Measurements from ENCODE around the gene IQCB1. TPM values are rescaled to one million over a fixed set of nuclear protein-coding genes. Genes with fewer than 3 reads are reported as not detected.
"Not testable (repeated sequence)": the region's sequence is repeated elsewhere in the genome, so short reads cannot be mapped to it uniquely, and the experiment has no call there.

IQCB1 gene
- total RNA-seq, 1 donor from 2014 or later, result 89.6 TPM

DNA sequence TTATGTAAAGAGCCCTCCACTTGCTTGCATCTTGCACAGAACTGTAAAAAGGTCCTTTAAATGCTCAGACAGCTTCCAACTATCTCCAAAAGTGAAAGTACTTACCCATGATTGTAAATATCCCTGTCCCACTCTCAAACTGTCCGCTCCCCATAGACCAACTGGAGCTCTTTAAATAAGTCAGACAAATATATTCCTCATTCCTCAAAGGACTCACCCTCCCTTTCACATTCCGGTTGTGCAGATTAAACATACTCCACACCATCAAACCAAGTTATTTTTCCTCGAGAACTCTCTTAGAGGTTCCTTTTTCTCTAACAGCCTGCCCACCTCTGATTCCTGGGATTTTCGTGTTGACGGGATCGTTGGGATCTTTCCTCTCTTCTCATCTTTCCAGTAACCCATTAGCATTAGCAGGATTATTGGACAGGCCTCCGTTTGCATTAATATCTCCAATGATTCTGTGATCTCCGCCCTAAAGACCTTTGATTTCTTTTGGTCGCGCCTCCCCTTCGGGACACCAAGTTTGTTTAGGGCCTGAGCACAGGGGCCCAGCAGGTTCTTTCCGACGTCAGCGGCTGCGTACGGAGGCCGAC is 86.1 kb downstream of the IQCB1 start:
- Histone ChIP-seq H3K36me3 (no peaks in the 10 kb centered on the region), H3K4me2 (peak overlapping the region; percentile 72), H3K27ac (peak overlapping the region; percentile 91), H3K9ac (peak overlapping the region; percentile 95), H2AFZ (replicated peaks) (peak overlapping the region; percentile 86), H3K4me1 (peaks cover 10% of the 10 kb centered on the region), H3F3A (ENCODE audit: low read depth) (peaks cover 16% of the 10 kb centered on the region), H3K4me3 (peak overlapping the region; percentile 84), H3K27me3 (peaks cover 5% of the 10 kb centered on the region), H4K20me1 (ENCODE audit: low read depth) (peaks cover 38% of the 10 kb centered on the region), H3K9me3 (ENCODE audit: low read depth) (no peaks in the 10 kb centered on the region), H3K79me2 (ENCODE audit: low read depth) (peaks cover 59% of the 10 kb centered on the region)
- Mint-ChIP-seq H3K27me3 (ENCODE audit: insufficient read depth, low read depth) (no peaks in the 10 kb centered on the region), H3K9me3 (no peaks in the 10 kb centered on the region), H3K4me3 (no peak overlapping the region), H3K4me1 (peaks cover 8% of the 10 kb centered on the region), H3K36me3 (no peaks in the 10 kb centered on the region), H3K27ac (no peak overlapping the region)
- peak; percentile 78 for DNase-seq (ENCODE audit: low spot score)
- TF ChIP-seq EZH2 (IDR thresholded peaks at IDR 0.05) (no peak), EZH2phosphoT487 (IDR thresholded peaks at IDR 0.05) (no peak), CTCF (IDR thresholded peaks at IDR 0.05) (no peak)

- Mint-ChIP-seq H3K9me3 (no peaks in the 10 kb centered on the region), H3K4me1 (peaks cover 8% of the 10 kb centered on the region), H3K36me3 (peaks cover 4% of the 10 kb centered on the region), H3K4me3 (no peak overlapping the region), H3K27me3 (ENCODE audit: insufficient read depth, low read depth) (no peaks in the 10 kb centered on the region), H3K27ac (no peak overlapping the region)
- peaks cover 10% of the 10 kb centered on the region for H3K4me1 ChIP-seq
- H3F3A ChIP-seq (ENCODE audit: low read depth), result peaks cover 16% of the 10 kb centered on the region
- H2AFZ ChIP-seq (replicated peaks), result no peak overlapping the region
- no peak overlapping the region for H3K27ac ChIP-seq
- peak overlapping the region; percentile 95 for H3K9ac ChIP-seq
- no peaks in the 10 kb centered on the region for H3K36me3 ChIP-seq
- peaks cover 67% of the 10 kb centered on the region for H3K79me2 ChIP-seq (ENCODE audit: low read depth)
- TF ChIP-seq EZH2phosphoT487 (IDR thresholded peaks at IDR 0.05), result no peak
- no peak for TF ChIP-seq EZH2 (IDR thresholded peaks at IDR 0.05)
- no peak for TF ChIP-seq CTCF (IDR thresholded peaks at IDR 0.05)
- H3K4me2 ChIP-seq, result peak overlapping the region; percentile 72
- no peaks in the 10 kb centered on the region for H3K9me3 ChIP-seq (ENCODE audit: low read depth)
- no peaks in the 10 kb centered on the region for H3K27me3 ChIP-seq
- H4K20me1 ChIP-seq (ENCODE audit: low read depth), result peaks cover 38% of the 10 kb centered on the region
- peak overlapping the region; percentile 84 for H3K4me3 ChIP-seq
- DNase-seq (ENCODE audit: low spot score), result no peak
These were observed 86.9 kb downstream of the IQCB1 start for GRCh38 chr3:121747976-121748375.

DNA sequence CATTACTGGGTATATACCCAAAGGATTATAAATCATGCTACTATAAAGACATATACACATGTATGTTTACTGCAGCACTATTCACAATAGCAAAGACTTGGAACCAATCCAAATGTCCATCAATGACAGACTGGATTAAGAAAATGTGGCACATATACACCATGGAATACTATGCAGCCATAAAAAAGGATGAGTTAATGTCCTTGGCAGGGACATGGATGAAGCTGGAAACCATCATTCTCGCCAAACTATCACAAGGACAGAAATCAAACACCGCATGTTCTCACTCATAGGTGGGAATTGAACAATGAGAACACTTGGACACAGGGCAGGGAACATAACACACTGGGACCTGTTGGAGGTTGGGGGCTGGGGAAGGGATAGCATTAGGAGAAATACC is 91.8 kb downstream of the IQCB1 start:
- H3K4me1 ChIP-seq; H3K36me3 ChIP-seq; H3F3A ChIP-seq (ENCODE audit: low read depth); H3K4me3 Mint-ChIP-seq; H3K27ac ChIP-seq; H3K9me3 Mint-ChIP-seq; H3K9me3 ChIP-seq (ENCODE audit: low read depth); DNase-seq (ENCODE audit: low spot score); H3K27me3 Mint-ChIP-seq (ENCODE audit: insufficient read depth, low read depth); H3K4me2 ChIP-seq; H3K27ac Mint-ChIP-seq; H3K27me3 ChIP-seq; H2AFZ ChIP-seq (replicated peaks); H3K4me1 Mint-ChIP-seq; H3K4me3 ChIP-seq; H3K9ac ChIP-seq: not testable (repeated sequence)
- peaks cover 14% of the 10 kb centered on the region for H3K36me3 Mint-ChIP-seq
- Histone ChIP-seq H3K79me2 (ENCODE audit: low read depth) (peaks cover 96% of the 10 kb centered on the region), H4K20me1 (ENCODE audit: low read depth) (peaks cover 38% of the 10 kb centered on the region)

DNA sequence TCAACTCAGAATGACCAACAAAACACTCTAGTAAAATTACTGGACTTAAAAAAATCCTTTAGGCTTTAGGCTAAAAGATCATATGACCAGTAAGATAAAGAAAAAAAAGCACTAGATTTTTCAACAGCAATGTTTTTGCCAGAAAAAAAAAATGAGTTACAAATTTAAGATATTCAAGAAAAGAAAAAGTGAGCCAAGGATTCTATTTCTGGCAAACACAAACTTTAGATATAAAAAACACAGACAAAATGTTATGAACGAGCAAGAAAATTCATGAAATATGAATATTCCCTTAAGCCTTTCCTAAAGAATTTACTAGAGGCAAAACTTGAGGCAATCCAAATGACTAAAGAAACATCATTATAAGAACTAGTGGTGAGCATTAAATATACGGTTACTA is 94.0 kb downstream of the IQCB1 start:
- Histone ChIP-seq H3K27ac (no peak overlapping the region), H3K27me3 (no peaks in the 10 kb centered on the region), H3F3A (ENCODE audit: low read depth) (peaks cover 6% of the 10 kb centered on the region), H3K79me2 (ENCODE audit: low read depth) (peaks cover 98% of the 10 kb centered on the region), H3K9me3 (ENCODE audit: low read depth) (no peaks in the 10 kb centered on the region), H3K36me3 (no peaks in the 10 kb centered on the region), H3K9ac (no peak overlapping the region), H3K4me1 (peaks cover 4% of the 10 kb centered on the region), H4K20me1 (ENCODE audit: low read depth) (peaks cover 17% of the 10 kb centered on the region), H3K4me3 (no peak overlapping the region), H2AFZ (replicated peaks) (no peak overlapping the region), H3K4me2 (no peak overlapping the region)
- H3K9me3 Mint-ChIP-seq, result peaks cover 6% of the 10 kb centered on the region
- no peak overlapping the region for H3K27ac Mint-ChIP-seq
- H3K27me3 Mint-ChIP-seq (ENCODE audit: insufficient read depth, low read depth), result no peaks in the 10 kb centered on the region
- no peak overlapping the region for H3K4me3 Mint-ChIP-seq
- H3K4me1 Mint-ChIP-seq, result no peaks in the 10 kb centered on the region
- TF ChIP-seq EZH2phosphoT487 (IDR thresholded peaks at IDR 0.05) (no peak), EZH2 (IDR thresholded peaks at IDR 0.05) (no peak), CTCF (IDR thresholded peaks at IDR 0.05) (no peak)
- DNase-seq (ENCODE audit: low spot score), result no peak
- H3K36me3 Mint-ChIP-seq, result peaks cover 17% of the 10 kb centered on the region

Measured in neural progenitor cell (in vitro differentiated cells).